ENCODE results near the gene TCF12.
"Not testable (repeated sequence)": the region's sequence is repeated elsewhere in the genome, so short reads cannot be mapped to it uniquely, and the experiment has no call there.

TCF12 gene

GRCh38 chr15:56978898-56979662 is 60.6 kb downstream of the TCF12 start:
- no peak for DNase-seq (ENCODE audit: low spot score)

DNA sequence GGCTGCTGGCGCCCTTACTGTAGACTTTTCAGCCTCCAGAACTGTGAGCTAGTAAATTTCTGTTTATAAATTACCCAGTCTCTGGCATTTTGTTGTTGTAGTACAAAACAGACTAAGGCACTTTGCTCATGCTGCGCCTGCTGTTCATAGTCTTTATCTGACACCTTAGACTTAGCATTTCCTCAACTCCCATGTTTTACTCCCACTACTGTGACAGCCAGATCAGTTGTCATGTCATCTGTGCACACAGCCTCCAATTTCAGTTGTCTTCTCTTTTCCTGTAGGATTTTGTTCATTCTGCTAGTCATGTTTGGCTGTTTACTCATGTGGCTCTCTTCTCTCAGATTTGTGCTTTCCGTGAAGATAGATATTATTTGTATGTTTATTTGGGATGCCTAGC is 62.0 kb downstream of the TCF12 start:
- DNase-seq (ENCODE audit: low spot score) = no peak

- DNase-seq (ENCODE audit: low spot score) = no peak
Observed at GRCh38 chr15:56981160-56981559, 62.7 kb downstream of the TCF12 start.

- DNase-seq (ENCODE audit: low spot score) = no peak
Observed at GRCh38 chr15:56982987-56983386, 64.5 kb downstream of the TCF12 start.

GRCh38 chr15:56984681-56985481 is 66.4 kb downstream of the TCF12 start:
- DNase-seq (ENCODE audit: low spot score) = no peak

DNA sequence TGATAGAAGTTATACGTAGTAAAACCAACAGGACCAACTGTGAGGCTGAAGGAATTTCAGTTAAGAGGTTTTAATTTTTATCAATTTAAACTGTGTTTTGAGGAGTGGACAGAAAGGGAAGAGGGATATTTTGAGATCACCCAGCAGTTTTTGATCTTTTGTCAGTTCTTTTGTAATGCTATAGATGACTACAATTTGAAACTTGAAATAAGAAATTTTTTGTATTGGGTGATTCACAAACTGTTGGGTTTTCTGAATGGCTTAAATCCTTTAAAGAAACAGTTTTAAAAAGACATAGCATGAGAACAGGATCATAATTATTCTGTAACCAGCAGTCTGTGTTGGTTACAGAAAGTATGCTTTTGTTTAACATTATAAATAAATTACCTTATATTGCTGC is 67.4 kb downstream of the TCF12 start:
- no peak for DNase-seq (ENCODE audit: low spot score)

DNA sequence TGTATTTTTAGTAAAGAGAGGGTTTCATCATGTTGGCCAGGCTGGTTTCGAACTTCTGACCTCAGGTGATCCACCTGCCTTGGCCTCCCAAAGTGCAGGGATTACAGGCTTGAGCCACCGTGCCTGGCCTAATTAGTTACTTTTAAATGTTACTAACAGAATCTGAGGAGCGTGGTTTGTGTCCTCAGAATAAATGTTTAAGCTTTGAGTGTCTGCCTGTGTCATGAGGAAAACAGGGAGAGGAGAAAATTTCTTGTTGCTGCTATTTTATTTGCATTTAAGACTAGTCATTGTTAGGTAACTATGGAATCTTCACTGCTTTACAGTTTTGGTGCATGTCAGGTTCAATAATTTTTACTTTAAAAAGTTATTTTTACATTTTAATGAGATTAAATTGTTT is 68.8 kb downstream of the TCF12 start:
- no peak for DNase-seq (ENCODE audit: low spot score)

- no peak for DNase-seq (ENCODE audit: low spot score)
Observed at GRCh38 chr15:56988219-56988618, 69.8 kb downstream of the TCF12 start.

DNA sequence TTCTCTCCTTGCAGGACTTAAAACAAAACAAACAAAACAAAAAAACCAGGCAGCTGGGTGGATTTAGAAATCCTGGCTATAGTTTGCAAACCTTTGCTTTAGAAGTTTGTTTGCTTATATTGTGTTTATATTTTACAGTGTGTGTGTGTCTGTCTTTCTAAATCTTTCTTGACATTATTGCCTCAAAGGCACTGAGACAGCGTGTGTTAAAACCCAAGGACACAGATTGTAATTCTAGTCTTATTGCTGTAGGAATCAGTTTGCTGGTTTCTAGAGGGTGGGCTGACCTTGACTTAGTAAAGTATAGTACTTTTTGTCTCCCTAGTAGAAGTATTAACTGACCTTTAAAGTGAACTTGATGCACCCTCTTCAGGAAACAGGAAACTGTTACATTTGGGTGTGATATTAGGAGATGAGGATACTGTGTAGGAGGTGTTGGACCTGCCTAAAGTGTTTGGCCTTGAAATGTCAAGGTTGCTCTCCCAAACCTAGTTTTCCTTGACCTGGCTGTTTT is 71.0 kb downstream of the TCF12 start:
- DNase-seq (ENCODE audit: low spot score) = no peak

DNA sequence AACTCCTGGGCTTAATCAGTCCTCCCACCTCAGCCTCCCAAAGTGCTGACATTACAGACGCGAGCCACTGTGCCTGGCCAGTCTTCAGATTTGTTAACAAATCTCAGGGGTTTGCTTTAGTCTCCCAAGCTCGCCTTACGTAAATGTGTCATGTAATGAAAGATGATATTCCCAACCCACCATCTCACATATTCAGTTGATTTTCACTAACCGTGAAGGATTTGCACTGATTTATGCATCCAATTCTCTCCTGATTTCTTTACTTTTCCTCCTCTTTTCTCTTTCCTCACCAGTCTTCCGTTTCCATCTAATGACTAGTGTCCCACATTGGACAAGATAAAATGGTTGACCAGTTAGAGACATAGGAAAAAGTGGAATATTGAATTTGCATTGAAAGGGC is 72.6 kb downstream of the TCF12 start:
- no peak for DNase-seq (ENCODE audit: low spot score)

DNA sequence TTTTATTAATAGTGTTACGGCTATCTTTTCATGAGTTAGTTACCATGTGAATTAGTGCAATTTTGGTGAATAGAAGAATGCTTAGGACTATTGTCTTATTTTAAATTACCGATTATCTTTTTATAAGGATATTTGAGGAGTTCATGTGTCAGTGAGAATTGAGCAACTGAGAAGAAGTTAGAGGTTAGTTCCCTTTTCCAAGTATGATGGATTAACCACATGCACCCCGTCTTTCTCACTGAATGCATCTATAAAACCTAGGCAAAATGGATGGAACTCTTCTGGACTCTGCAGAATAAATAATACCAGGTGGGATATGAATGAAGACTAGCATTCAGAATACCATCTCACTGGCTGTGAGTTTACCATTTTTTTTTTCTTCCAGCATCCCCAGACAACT is 74.3 kb downstream of the TCF12 start:
- no peak for DNase-seq (ENCODE audit: low spot score)

DNA sequence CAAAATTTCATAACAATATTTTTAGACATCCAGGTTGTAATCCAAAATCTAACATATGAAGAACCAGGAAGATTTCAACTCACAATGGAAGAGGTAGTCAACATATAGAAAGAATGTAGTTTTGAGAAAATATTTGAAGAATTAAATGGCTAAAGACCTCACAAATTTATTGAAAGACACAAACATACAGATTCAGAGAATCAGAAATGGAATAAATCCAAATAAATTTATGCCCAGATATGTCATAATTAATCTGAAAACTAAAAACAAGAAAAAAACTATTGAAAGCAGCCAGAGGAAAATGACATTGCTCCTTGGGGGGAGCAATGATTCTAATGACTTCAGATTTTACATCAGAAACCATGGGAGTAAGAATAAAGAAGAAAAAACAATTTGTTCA is 75.8 kb downstream of the TCF12 start:
- DNase-seq (ENCODE audit: low spot score) = no peak

- no peak for DNase-seq (ENCODE audit: low spot score)
Observed at GRCh38 chr15:56996093-56996492, 77.6 kb downstream of the TCF12 start.

DNA sequence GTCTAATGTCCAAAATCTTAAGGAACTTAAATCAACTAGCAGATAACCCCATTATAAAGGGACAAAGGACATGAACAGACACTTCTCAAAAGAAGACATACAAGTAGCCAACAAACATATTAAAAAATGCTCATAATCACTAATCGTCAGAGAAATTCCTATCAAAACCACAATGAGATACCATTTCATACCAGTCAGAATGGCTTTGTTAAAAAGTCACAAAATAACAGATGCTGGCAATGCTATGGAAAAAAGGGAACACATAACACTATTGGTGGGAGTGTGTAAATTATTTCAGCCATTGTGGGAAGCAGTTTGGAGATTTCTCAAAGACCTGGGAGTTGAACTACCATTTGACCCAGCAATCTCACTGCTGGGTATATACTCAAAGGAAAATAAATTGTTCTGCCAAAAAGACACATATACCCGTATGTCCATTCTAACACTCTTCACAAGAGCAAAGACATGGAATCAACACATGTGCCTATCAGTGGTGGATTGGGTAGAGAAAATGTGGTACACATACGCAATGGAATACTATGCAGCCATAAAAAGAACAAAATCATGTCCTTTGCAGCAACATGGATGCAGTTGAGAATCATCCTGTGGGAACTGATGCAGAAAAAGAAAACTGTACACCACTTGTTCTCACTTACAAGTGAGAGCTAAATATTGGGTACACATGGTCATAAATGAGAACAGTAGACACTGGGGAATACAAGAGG is 78.5 kb downstream of the TCF12 start:
- DNase-seq (ENCODE audit: low spot score) = no peak

GRCh38 chr15:57003418-57003817 is 85.0 kb downstream of the TCF12 start:
- no peak for DNase-seq (ENCODE audit: low spot score)

DNA sequence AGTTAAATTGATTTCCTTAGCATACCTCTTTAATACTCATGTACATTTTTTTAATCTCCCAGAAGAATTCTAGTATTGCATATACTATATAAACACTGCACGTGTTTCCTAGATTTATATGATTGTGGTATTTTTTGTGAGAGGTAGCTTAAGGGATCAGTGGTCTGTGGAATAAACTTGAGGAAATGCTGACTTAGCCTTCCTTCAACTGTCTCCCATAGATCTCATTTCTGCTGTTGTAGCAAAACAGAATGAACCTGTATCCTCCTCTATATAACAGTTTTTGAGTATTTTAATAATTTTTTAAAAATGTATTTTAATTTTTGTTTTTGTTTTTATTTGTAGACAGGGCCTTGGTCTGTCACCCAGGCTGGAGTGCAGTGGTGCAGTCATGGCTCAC is 86.8 kb downstream of the TCF12 start:
- no peak for DNase-seq (ENCODE audit: low spot score)

- not testable (repeated sequence) for DNase-seq (ENCODE audit: low spot score)
Observed at GRCh38 chr15:57007797-57008196, 89.4 kb downstream of the TCF12 start.

DNA sequence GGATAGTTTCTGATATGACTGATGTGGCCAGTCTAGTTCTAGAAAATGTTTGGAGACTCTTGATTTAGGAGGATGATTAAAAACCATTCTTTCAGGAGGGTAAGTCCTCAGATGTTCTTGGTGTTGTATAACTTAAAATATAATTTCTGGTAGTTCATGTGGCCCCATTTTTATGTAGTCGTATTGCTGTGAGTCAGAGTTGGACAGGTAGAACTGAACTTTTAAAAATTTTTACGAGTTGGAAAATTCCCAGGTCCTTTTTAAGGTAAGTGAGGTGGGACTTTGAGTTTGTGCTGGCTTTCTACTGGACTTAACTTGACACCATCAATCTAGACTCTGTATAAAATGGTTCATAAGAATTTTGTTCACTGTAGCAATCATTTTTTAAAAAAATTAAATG is 92.3 kb downstream of the TCF12 start:
- no peak for DNase-seq (ENCODE audit: low spot score)

- DNase-seq (ENCODE audit: low spot score) = no peak
Observed at GRCh38 chr15:57012556-57012955, 94.1 kb downstream of the TCF12 start.

GRCh38 chr15:57014896-57015295 is 96.5 kb downstream of the TCF12 start:
- not testable (repeated sequence) for DNase-seq (ENCODE audit: low spot score)

GRCh38 chr15:57015360-57015759 is 96.9 kb downstream of the TCF12 start:
- DNase-seq (ENCODE audit: low spot score) = no peak

- DNase-seq (ENCODE audit: low spot score) = no peak
Observed at GRCh38 chr15:57015897-57016296, 97.5 kb downstream of the TCF12 start.
